HG03442 (cell line): ENCODE data around the gene VMAC.

Source experiments
- ATAC-seq: cut with Tn5 transposase; IDR thresholded peaks from one replicate; pipeline ENCODE4 v1.9.1; 2021; ENCODE audit warnings: mild to moderate bottlenecking, moderate library complexity; ENCODE audit not compliant: unreplicated experiment

The VMAC gene

DNA sequence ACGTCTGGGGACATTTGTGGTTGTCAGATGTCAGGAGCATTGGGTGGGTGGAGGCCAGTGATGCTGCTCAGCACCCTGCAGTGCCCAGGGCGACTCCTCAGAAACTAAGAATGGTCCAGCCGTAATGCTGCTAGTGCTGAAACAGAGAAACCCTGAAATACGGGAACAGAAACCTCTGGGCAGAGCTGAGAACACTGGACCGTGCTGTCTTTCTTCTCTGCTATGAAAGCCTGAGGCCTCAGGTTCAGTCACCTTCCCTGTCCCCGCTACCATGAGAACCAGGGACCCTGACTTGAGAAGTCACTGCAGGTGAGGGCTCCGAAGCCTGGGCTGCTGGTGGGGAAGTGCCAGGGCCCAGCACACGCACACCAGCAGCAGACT lies 22.8 kb downstream of the VMAC start:
- no peak for ATAC-seq

DNA sequence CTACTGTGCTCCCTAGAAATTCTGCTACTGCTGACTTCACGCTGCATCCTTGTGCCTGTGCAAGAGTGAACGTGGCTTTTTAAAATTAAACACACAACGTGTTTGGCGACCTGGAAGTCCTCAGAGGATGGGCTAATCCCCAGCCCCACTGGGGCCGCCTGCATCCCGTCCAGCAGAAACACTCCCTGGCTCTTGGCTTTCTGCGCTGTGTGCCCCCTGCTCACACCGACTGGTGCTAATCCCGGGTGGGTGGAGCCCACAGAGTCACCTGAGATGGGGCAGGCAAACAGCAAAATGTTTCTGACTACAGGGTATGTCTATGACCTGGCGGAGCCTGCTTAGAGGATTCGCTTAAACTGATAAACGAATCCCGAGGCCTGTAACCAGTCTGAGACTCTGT lies 24.5 kb downstream of the VMAC start:
- no peak for ATAC-seq

DNA sequence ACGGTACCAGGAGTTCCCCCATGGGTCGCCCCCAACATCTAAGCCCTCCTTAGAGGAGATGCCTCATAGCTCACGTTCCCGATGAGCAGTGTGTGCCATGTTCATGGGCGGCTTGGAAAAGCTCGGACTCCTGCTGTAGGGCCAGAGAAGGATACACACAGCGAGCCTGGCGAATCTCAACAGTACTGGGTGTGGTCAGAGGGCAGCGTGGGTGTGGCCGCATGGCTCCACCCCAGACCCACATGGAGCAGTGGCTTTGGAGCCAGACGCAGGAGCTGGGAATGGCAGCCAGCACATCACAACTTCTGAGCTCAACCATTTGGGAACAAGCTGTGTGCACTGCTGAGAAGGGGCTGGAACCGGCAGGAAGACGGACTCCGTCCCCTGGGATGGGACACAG lies 25.0 kb downstream of the VMAC start:
- no peak for ATAC-seq

DNA sequence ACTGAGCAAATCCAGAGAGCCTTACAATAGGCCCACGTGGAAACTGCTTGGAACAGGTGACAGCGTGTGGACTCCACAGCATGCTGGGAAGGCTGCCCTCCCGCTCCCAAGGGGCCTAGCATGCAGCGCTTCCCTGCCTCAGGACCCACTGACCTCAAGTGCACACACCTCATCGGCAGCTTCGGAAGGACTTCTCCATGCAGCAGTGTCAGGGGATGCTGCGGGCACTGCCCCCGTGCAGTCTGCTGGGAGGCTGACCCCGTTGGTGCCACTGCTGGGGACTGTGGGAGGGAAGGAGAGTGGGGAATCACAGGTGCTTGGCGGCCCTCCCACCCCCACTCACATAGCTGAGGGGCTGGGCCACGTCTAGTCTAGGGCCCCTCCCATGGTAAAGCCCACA lies 26.6 kb downstream of the VMAC start:
- no peak for ATAC-seq

DNA sequence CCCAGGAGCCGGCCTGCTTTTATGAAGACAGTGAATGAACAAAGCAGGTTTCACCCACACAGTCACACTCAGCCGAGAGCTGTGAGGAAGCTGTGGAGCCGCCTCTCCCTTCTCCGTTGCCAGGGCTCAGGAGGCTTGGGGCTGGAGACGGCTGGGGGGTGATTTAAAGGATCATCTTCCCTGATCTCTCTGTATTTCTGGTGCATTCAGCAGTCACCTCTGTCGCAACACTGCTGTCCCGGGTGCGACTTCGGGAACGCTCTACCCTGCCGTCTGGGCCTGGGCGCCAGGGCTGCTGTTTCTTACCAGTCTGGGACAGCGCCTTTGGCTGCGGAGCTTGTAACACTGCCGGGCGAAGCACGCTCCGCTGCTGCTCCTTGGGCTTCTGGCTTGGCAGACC lies 27.5 kb downstream of the VMAC start:
- no peak for ATAC-seq

DNA sequence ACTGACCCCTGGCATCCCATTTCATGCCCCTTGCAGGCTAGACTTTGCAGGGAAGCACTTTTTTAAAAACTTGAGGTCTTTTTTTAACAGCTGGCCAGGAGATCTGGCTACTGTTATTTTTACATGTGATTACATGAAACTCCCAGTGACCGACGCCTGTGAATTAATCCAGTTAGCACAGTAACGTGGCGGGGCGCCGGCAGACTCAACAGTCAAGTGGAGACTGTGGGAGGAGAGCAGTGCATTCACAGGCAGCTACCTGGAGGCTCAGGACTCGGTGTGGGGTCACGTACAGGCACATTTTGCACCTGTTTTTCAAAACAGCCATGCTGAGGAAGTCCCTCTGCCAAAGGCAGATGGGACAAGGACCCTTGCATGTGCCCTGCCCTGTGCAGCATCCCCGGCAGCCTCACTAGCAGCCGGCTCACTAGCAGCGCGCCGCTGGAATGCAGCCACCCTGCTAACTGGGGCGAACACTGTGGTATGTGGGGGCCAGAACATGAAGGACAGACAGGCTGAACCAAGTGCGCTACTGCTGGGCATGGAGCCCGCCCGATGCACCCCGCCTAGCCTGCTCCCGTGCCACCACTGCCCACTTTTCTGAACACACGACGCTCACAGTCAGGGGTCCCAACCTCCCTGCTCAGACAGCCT lies 28.1 kb downstream of the VMAC start:
- ATAC-seq: no peak

DNA sequence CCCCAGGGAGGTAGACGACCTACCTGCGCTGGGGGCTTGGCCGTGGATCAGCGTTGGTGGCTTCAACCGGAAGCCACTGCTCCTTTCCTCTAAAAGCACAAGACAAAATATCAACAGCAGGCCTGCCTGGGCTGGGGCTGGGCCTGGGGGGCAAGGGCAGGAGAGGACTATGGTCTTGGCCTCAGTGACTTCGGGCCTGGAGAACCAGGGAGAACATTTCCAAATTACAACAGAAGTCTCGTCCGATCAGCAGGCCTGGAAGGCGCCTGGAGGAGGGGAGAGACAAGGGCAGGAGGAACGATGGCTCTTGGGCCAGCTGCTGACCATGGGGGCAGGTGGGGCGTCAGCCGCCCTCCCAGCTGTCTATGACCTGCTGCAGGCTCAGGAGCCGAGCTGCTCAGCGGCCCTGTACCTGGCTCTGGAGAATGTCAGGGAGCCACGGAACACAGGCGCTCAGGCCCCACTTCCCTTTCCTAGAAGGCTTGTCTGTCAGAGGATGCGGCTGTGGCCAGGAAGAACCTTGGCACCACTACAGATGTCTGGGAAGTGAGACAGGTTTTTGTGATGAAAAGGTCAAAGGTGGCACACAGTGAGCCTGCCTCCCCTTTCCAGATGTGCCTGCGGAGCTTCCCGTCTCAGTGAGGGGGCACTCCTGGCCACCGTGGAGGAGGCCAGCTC lies 28.9 kb downstream of the VMAC start:
- ATAC-seq: no peak

DNA sequence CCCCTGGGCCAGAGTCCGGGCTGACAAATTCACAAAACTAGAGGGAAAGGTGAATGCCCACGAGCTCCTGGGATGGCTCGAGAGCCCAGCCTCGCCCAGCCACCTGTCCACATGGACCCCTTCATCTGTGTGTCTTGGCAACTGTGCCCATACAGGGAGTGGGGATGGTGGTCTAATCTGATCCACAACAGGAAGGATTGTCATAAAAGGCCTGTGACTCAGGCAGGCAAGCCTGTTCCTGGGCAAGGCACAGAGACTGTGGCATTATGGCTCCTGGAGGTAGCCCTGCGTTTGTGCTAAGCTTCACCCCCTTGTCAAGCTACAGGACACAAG lies 29.4 kb downstream of the VMAC start:
- ATAC-seq: no peak

DNA sequence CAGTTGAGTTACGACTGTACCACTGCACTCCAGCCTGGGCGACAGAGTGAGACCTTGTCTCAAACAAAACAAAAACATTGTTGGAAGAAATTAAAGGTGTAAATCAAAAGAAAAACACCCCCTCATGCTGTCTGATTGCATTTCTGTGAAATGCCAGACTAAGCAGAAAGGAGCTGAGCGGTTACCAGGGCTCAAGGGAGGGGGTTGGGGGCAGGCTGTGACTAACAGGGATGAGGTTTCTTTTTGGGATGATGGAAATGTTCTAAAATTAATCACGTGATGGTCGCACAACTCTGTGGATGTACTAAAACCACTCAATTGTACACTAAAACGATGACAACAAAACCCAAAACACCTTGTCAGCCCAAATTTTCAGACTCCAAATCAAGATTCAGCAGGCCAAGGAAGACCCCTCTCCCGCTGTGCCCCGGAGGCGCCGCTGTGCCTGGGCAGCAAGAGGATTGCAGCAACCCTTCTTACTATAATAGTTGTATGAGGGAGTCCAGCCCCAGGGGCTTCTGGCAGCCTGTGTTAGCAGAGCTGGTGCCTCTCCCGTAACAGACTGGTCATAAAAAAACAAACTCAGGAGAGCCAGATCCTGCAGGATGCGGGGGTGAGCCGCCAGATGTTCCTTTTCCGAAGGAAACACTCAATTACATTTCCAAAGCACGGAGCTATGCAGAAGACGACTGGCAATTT lies 30.3 kb downstream of the VMAC start:
- ATAC-seq: no peak

DNA sequence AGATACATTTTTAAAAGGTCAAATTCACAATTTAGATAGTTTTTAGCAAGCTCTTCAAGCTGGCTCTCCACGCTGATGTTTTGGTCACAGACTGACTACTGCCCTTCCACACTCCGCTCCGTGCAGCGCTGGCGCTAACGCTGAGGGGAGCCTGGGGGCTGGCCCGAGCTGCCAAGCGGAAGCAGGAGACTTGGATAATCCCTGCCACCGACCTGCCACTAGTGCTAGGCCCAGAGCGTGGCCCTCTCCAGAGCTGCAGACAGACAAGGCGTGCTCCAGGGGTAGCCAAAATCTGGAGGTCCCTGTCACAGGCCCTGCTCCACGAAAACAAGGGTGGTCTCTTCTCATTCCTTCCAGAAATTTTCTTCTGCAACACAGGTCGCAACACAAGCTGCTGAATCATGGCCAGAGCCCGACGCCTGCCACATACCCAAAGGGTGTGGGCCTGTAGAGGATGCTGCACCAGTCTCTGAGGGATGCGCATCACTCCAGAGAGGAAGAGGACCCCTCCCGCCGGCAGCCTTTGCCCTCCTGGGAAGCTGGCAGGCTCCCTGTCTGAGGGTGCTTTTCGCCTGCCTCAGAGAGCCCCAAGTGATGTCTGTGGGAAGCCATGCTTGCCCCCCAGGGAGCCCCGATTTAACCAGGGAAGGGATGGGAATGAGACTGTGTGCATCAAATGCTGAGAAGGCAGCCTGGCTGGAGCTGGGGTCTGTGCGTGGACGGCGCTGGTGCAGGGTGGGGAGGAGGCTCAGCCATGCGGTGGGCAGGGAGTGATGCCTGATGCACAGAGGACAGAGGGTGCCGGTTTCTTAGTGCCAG lies 31.0 kb downstream of the VMAC start:
- no peak for ATAC-seq

DNA sequence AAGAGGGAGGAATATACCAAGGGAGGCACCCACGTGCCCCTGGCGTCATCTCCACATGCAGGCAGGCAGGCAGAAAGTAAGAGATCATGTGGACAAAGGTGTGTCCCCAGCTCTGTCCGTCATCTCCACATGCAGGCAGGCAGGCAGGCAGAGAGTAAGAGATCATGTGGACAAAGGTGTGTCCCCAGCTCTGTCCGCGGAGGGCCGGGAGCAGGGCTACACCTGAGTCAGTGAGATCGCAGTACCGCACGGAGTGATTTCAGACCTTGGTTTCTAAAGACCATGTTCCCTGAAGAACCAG lies 31.6 kb downstream of the VMAC start:
- ATAC-seq: no peak

DNA sequence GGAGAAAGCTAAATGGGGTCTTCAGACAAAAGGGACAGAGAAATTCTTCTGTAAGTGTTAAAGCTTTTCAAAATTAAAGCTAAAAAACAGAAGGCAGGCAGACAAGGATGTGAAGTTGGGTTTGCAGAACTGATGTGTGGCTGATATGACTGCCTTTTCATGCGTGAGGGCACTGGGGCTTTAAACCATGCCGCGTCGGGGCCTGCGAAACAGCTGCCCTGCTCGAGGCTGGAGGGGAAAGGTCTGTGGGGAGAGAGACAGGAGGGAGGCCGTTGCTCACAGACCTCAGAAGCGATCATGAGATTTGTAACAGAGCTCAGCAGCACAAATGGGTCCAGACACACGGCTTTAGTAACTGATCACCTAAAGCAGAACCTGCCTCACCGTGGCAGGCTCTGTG lies 32.9 kb downstream of the VMAC start:
- ATAC-seq: no peak

DNA sequence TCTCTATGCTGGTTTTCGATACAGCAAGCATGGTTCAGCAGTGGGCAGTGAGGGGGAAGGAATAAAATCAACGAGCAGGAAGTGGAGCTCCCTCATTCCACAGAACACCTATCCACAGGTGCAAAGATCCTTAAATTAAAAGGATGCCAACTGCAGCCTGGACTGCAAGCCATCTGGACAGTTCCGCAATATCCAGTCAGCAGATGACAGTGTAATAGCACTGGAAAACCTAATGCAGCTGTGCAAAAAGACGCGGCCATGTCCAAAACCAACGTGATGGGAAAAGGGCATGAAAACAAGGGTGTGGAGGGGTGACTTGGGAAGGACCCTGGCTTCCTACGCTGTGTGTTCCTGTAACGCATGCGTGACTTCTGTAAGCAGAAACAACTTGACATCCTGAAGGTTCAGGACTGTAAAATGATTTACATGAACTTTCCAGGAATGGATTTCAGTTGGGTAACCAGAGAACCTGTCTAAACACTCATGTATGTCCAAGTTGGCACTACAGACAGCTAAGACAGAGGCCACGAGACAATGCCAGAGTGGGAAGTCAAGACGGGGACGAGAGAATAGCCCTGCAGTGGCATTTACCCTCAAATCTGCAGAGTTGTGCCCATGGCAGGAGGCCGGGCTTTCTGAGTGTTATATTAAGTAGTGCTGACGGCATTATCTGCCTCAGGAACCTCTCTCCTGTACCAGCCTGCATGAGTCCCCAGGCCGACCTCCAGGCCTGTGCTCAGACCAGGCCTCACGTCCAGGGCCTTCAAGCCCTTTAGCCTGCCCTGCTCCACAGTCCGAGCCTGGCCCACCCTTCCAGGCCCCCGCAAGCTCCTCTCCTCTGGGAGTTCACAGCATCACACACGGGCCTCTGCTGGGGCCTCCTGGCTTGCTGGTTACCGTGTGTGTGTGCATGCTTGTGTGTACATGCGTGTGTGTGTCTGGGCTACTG lies 35.9 kb downstream of the VMAC start:
- no peak for ATAC-seq

DNA sequence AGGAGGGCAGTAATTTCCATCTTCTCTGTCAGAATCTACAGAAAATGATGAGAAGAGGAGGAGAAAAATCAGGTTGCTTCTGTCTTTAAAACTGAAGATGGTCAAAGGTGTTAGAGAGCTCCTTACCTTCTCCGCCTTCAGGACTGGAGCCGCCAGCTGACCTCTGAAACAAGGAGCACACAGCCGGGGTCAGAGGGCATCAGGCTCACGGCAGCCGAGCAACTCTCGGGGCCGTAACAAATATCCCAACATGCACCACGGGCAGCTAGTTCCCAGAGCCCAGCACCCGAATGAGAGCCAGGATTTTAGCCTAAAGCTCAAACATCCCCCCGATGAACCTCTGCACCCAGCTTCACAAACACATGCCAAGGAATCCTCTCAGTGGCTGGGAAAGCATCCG lies 37.0 kb downstream of the VMAC start:
- ATAC-seq: no peak

DNA sequence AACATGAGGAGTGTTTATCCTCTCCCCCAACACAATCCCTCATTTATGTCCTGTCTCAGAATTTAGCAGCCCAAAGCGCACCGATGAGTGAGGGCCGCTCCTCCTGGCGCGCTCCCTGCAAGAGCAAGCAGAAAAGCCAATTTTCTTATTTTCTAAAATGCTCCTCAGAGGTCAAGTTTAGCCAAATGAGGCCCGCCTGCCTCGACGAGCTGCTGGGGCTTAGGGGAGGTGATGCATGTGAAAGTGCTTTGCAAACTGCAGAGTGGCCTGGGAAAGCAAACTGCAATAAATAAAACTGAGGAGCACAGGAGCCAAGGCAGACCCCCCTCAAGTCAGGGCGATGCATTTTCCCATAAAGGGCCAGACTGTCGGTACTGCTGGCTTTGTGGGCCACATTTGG lies 38.4 kb downstream of the VMAC start:
- no peak for ATAC-seq

DNA sequence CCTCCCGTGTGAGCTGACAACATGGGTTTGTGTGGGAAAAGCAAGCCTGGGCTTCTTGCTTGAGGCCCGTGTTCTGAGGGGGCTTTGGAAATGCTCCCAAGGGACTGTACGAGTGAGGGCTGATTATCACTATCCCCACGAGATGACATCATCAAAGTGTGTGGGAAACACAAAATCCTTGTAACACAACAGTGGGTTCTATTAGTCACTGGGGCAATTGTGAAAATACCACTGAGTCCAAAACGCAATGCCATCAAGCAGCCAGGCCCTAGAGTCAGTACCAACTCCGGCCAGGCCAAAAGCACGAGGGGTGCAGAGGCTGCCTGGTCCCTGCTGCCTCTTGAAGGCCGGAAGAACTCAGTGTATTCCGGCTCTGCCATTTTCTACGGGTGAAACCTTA lies 39.0 kb downstream of the VMAC start:
- no peak for ATAC-seq

DNA sequence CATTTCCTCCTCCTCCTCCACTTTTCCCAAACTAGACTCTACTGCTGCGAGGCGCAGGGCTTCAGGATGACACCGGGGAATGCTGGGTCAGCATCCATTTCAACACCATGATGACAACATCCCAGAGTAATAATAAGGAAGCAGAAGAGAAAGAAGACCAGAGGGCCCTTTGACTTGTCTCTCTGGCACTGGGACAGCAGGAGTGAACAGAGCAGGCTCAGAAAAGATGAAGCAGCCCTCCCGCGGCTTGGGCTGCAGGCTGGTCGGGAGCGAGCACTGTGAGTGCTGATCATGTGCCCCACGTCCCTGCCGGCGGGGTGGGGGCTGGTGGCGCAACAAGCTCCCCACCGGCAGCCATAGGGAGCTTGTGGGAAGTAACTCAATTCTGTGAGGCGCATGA lies 42.8 kb downstream of the VMAC start:
- ATAC-seq: no peak

DNA sequence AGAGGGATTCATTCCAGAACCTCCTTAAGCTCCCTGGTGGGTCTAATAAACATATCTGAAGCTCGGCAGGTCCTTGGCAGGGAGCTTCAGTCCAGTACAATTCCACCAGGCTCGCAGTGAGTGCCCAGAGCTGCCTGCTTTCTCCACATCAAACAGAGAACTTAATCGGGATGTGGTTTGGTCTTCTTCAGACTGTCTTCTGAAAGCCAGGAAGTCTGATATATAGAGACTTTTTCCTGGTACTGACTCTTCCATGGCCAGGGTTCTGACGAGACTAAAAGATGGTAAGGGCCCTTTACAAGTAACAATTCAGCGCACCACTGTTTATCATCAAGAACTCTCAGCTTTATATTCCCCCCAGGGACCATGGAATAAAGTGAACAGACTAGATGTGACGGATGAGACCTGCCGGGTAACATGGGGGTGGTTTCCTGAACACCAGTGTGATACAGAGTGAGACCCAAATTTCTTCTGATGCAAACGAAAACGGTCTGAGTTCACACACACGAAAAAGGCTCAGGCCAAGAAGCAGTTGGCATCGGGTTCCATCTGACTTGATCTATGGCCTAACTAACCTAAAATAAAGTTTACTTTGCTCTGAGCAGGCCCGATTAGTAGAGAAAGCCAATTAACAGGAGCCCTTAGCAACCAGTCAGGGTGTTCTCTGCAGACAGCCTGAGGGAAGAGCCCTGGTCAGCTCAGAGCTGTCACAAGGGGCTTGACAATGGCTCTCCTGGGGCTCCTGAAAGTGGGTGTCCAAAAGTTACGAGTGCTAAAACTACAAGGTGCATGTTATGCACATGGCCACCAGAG lies 44.3 kb downstream of the VMAC start:
- ATAC-seq: no peak

DNA sequence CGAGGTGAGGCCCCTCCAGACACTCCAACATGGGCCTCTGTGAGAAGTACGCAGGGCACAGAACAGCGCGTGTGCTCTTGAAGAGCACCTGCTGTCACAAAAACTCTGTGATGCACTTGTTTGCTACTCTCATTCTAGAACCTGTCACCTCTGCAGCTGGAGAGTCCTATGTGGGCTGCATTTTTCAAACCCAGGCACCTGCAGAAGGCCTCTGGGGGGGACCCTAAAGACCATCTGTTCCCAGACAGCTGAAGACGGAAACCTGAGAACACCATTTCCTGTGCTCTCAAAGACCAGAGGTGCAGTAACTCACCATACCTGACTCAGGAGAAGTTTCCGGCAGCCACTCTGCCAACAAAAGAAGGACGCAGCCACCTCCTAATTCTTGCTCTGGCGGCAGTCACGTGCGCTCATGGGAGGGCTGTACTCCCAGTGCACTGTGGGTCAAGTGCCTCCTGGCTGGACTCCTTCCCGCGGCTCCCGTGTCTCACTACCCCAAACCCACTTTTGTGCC lies 45.2 kb downstream of the VMAC start:
- no peak for ATAC-seq

DNA sequence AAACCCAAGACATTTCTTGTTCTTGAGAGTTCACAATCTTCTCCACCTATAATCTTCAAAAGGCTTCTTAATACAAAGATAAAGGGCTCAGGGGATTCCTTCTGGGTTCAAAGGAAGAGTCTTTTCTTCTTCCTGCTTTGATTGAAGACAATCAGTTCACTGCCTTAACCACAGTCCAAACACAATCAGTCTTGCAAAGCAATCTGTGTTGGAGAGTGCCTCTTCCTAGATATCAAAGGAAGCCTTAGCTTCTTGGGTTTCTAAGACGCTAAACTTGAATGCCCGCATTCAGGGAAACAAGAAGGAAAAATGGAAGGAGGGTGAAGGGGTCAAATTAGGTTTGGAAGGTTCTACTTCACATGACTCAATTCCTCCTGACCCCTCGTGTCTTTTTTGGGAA lies 46.1 kb downstream of the VMAC start:
- no peak for ATAC-seq
